ENCODE measurements around the gene TAB2. TPM values are rescaled to one million over a fixed set of nuclear protein-coding genes. Genes with fewer than 3 reads are reported as not detected.

Gene TAB2
- total RNA-seq, 4 donors from 2014 or later: 80.2 to 98.8 (median 91.2) TPM

DNA sequence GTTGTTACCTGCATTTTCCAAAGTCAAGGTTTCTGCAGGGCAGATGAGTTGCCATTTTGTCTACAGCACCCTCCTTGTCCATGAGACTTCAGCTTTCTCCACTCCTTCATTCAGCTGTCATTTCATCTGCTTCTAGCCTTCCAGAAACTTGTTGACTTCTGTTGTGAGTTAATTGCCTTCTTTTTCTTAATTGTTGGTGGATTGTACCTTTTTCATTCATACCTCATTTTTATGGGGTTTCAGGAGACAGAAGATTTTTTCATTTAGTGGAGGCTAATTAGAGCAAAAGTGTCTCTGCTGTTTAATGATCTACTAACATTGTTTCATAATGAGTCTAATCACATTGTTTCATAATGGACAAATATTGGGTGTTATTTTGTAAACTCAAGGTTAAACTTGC lies 75.0 kb downstream of the TAB2 start:
- intact Hi-C loops (cut with DNase I): no loop called here
- DNase-seq (ENCODE audit: extremely low spot score): no peak
- Histone ChIP-seq H3K27me3 (no peaks in the 10 kb centered on the region), H3K9me3 (no peaks in the 10 kb centered on the region), H3K4me3 (no peak overlapping the region), H3K36me3 (peaks cover 0 to 4% (median under 1%) of the 10 kb centered on the region in 4 donors), H3K27ac (replicated peaks in 1 of 4) (no peak overlapping the region), H3K4me1 (peaks cover 0 to 20% (median 17%) of the 10 kb centered on the region in 4 donors)
- TF ChIP-seq, protein P1, sequence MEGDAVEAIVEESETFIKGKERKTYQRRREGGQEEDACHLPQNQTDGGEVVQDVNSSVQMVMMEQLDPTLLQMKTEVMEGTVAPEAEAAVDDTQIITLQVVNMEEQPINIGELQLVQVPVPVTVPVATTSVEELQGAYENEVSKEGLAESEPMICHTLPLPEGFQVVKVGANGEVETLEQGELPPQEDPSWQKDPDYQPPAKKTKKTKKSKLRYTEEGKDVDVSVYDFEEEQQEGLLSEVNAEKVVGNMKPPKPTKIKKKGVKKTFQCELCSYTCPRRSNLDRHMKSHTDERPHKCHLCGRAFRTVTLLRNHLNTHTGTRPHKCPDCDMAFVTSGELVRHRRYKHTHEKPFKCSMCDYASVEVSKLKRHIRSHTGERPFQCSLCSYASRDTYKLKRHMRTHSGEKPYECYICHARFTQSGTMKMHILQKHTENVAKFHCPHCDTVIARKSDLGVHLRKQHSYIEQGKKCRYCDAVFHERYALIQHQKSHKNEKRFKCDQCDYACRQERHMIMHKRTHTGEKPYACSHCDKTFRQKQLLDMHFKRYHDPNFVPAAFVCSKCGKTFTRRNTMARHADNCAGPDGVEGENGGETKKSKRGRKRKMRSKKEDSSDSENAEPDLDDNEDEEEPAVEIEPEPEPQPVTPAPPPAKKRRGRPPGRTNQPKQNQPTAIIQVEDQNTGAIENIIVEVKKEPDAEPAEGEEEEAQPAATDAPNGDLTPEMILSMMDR (IDR thresholded peaks at IDR 0.05): no peak
- TF ChIP-seq POLR2A (IDR thresholded peaks at IDR 0.05; ENCODE audit: low read depth): no peak
- TF ChIP-seq EP300 (IDR thresholded peaks at IDR 0.05): no peak
- no peak for TF ChIP-seq POLR2AphosphoS5 (IDR thresholded peaks at IDR 0.05)

DNA sequence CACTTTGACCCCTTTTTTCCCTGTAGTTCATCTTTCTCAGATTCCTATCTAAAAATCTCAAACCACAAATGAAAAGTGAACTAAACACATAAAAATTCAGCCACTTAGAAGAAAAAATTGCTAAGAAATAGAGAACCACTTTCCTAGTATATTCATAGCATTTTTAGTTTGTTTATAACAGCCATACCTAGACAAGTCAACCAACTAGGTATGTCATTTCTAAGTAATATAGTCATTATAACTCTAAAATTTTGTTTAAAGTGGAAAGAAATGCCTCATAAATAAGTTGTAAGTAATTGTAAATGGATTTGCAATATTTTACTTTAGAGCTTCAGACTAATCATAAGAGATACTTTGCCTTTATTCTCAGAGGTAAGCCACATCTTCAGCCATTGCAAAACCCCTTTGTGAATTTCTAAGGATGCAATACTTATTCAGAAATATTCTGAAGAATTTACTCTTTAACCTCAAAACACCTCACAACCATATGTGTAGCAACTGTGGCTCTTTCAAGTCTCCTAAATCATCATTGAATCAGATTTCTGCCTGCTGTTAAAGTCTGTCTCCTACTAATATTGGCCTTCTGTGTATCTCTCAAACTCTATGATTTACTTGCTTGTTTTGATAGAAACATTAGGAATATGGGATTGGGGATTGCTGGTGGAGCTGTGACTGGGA lies 75.6 kb downstream of the TAB2 start:
- DNase-seq (ENCODE audit: extremely low spot score): no peak
- intact Hi-C loops (cut with DNase I): no loop called here
- H3K9me3 ChIP-seq: no peaks in the 10 kb centered on the region

DNA sequence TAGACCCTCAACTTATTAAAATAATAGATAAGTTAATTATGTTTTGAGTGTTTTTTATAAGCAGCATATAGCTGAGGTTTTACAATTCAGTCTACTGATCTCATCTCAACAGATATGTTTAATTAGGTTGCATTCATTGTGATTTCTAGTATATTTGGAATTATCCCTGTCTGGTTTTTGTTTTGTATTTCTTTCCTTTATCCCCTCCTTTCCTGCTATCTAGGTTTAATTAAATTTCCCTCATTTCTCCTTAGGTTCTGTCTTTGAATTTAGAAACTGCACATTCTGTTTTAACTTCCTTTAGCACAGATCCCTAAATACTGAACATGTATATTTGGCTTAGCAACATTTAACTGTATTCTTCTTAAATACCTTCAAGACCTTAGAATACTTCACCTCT lies 77.7 kb downstream of the TAB2 start:
- intact Hi-C loops (cut with DNase I): no loop called here
- H3K27me3 ChIP-seq: no peaks in the 10 kb centered on the region
- H3K9me3 ChIP-seq: no peaks in the 10 kb centered on the region
- peaks cover 5 to 22% (median 14%) of the 10 kb centered on the region in 4 donors for H3K36me3 ChIP-seq
- H3K27ac ChIP-seq (replicated peaks in 1 of 4): no peak overlapping the region
- peaks cover 0 to 9% (median 7%) of the 10 kb centered on the region in 4 donors for H3K4me1 ChIP-seq
- H3K4me3 ChIP-seq: no peak overlapping the region
- no peak for DNase-seq (ENCODE audit: extremely low spot score)
- TF ChIP-seq EP300 (IDR thresholded peaks at IDR 0.05) (no peak), POLR2AphosphoS5 (IDR thresholded peaks at IDR 0.05) (no peak), POLR2A (IDR thresholded peaks at IDR 0.05; ENCODE audit: low read depth) (no peak)
- TF ChIP-seq, protein P1 (IDR thresholded peaks at IDR 0.05): no peak

More for the DNA sequence above, 75.6 kb downstream of the TAB2 start:
- Histone ChIP-seq H3K27me3 (no peaks in the 10 kb centered on the region), H3K4me3 (no peak overlapping the region), H3K4me1 (peaks cover 0 to 14% (median 11%) of the 10 kb centered on the region in 4 donors), H3K36me3 (peaks cover 0 to 10% (median 3%) of the 10 kb centered on the region in 4 donors), H3K27ac (replicated peaks in 1 of 4) (no peak overlapping the region)
- TF ChIP-seq POLR2AphosphoS5 (IDR thresholded peaks at IDR 0.05): no peak
- TF ChIP-seq POLR2A (IDR thresholded peaks at IDR 0.05; ENCODE audit: low read depth): no peak
- no peak for TF ChIP-seq EP300 (IDR thresholded peaks at IDR 0.05)
- TF ChIP-seq, protein P1 (IDR thresholded peaks at IDR 0.05): no peak

DNA sequence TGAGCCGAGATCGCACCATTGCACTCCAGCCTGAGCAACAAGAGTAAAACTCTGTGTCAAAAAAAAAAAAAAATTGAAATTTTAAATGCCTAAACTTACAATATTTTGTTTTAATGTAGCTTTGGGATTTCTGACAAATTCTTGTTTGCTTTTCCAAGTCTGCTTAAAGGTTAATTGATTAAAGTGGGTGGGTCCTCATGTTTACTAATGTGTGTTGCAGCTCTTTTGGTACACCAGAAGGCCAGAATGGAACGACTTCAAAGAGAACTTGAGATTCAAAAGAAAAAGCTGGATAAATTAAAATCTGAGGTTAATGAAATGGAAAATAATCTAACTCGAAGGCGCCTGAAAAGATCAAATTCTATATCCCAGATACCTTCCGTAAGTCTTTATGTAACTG lies 79.9 kb downstream of the TAB2 start:
- H3K27ac ChIP-seq (replicated peaks in 1 of 4): no peak overlapping the region

DNA sequence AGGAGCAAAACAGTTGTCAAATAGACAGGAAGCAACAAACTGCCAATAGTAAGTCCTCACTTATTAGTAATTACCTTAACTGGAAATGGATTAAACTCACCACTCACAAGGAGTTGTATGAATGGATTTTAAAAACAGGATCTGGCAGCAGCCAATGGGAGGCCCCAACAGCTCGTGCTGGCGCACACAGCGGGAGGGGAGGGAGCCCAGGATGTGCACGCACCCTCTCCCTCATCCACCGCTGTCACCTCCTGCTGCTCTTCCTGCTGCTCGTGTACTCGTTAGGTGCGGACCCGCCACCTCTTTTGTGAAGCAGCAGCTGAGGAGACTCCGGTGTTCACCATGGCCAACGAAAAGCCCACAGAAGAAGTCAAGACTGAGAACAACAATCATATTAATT lies 82.5 kb downstream of the TAB2 start, which contains the start of gene SUMO4:
Gene SUMO4 (plus strand): TSS at position 213 of the 400 bp plus-strand sequence. CDS start 130 bp downstream, at position 343.
- no peaks in the 10 kb centered on the region for H3K27me3 ChIP-seq
- no peak within 1 kb of the TSS for H3K27ac ChIP-seq (replicated peaks in 1 of 4)
- no peak for DNase-seq (ENCODE audit: extremely low spot score)
- TF ChIP-seq POLR2A (IDR thresholded peaks at IDR 0.05; ENCODE audit: low read depth) (no peak), EP300 (IDR thresholded peaks at IDR 0.05) (no peak), POLR2AphosphoS5 (IDR thresholded peaks at IDR 0.05) (no peak)
- TF ChIP-seq, protein P1 (IDR thresholded peaks at IDR 0.05): no peak
- H3K4me3 ChIP-seq: no peak within 1 kb of the TSS
- H3K9me3 ChIP-seq: no peaks in the 10 kb centered on the region
- WGBS: 98% methylated on average over 10 of the region's 11 CpGs
- peaks cover 12 to 47% (median 30%) of the 10 kb centered on the region in 4 donors for H3K36me3 ChIP-seq
- H3K4me1 ChIP-seq: peaks cover 0 to 3% (median 0%) of the 10 kb centered on the region in 4 donors
- intact Hi-C loops (cut with DNase I): no loop called here

More for the DNA sequence above, 79.9 kb downstream of the TAB2 start:
- no peak for TF ChIP-seq POLR2A (IDR thresholded peaks at IDR 0.05; ENCODE audit: low read depth)
- WGBS: 96% methylated on average over 6 of the region's 6 CpGs
- no peak for DNase-seq (ENCODE audit: extremely low spot score)
- H3K27me3 ChIP-seq: no peaks in the 10 kb centered on the region
- H3K4me3 ChIP-seq: no peak overlapping the region
- peaks cover 12 to 36% (median 23%) of the 10 kb centered on the region in 4 donors for H3K36me3 ChIP-seq
- intact Hi-C loops (cut with DNase I): no loop called here
- H3K4me1 ChIP-seq: peaks cover 0 to 9% (median 6%) of the 10 kb centered on the region in 4 donors
- no peaks in the 10 kb centered on the region for H3K9me3 ChIP-seq

Data from esophagus muscularis mucosa (tissue), 4 donors.